Neutrophil (primary cell): ENCODE data around the gene CLIP2.

Source experiments
- H3K27ac ChIP-seq: fragments of 200-600 bp; sonication (generic); 2 replicates; pipeline ENCODE4 v1.5.1; 2016; ENCODE audit warnings: mild to moderate bottlenecking, moderate library complexity
- H3K27me3 ChIP-seq: fragments of 200-600 bp; sonication (generic); 2 replicates; pipeline ENCODE4 v1.6.0; 2016; ENCODE audit warnings: mild to moderate bottlenecking
- H3K36me3 ChIP-seq: fragments of 200-600 bp; sonication (generic); 2 replicates; pipeline ENCODE4 v1.5.1; 2017
- H3K4me1 ChIP-seq, 2 experiments: fragments of 200-600 bp in 1 of 2; sonication (generic) in 1 of 2; 1 replicate in 1 of 2; 2 replicates in 1 of 2; pipeline versions ENCODE4 v1.5.1 to v1.6.1; 2013 to 2016; ENCODE audit warnings: low read depth in 1 of 2, low read length in 1 of 2, mild to moderate bottlenecking in 1 of 2, moderate library complexity in 1 of 2; ENCODE audit not compliant: control insufficient read depth in 1 of 2, insufficient read depth in 1 of 2
- H3K4me3 ChIP-seq, 2 experiments: fragments of 200-600 bp in 1 of 2; sonication (generic) in 1 of 2; 1 replicate in 1 of 2; 2 replicates in 1 of 2; pipeline ENCODE4 v1.5.1; 2013 to 2016; ENCODE audit warnings: low read depth in 1 of 2, low read length in 1 of 2, mild to moderate bottlenecking in 1 of 2, moderate library complexity in 1 of 2
- H3K9me3 ChIP-seq: fragments of 200-600 bp; sonication (generic); 2 replicates; pipeline ENCODE4 v1.5.1; 2016
- TF ChIP-seq, protein P1 (sequence below): fragments of 200-600 bp; sonication (generic); IDR thresholded peaks from 2 replicates; pipeline ENCODE4 v1.5.1; 2016; ENCODE audit warnings: antibody characterized with exemption

CLIP2 gene

DNA sequence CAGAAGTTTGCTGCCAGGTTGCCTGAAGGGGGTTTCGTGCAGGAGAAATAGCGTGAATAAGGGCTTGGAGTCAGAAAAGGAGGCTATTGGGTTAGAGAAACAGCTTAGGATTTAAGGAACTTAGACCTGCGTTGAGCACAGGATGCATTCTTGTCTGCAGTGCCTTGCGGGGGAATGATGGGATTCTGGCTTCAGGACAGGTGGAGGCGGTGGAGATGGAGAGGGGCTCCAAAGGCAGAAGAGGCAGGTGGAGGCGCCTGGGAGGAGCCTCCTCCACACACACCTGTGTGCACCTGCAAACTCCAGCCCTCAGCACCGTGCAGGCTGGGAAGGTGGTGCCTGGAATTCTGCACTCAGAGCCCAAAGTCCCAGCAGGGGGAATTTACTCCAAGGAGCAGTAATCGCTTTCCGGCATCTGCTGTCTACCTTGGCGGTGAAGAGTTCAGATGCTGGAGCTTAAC, 1.8 kb downstream of the CLIP2 start:
- Histone ChIP-seq H3K27ac (no peak overlapping the region), H3K4me3 (no peak overlapping the region), H3K36me3 (no peaks in the 10 kb centered on the region), H3K27me3 (peaks cover 75% of the 10 kb centered on the region), H3K9me3 (no peaks in the 10 kb centered on the region), H3K4me1 (peaks cover 15 to 23% of the 10 kb centered on the region in 2 experiments)
- TF ChIP-seq, protein P1, sequence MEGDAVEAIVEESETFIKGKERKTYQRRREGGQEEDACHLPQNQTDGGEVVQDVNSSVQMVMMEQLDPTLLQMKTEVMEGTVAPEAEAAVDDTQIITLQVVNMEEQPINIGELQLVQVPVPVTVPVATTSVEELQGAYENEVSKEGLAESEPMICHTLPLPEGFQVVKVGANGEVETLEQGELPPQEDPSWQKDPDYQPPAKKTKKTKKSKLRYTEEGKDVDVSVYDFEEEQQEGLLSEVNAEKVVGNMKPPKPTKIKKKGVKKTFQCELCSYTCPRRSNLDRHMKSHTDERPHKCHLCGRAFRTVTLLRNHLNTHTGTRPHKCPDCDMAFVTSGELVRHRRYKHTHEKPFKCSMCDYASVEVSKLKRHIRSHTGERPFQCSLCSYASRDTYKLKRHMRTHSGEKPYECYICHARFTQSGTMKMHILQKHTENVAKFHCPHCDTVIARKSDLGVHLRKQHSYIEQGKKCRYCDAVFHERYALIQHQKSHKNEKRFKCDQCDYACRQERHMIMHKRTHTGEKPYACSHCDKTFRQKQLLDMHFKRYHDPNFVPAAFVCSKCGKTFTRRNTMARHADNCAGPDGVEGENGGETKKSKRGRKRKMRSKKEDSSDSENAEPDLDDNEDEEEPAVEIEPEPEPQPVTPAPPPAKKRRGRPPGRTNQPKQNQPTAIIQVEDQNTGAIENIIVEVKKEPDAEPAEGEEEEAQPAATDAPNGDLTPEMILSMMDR: no peak

DNA sequence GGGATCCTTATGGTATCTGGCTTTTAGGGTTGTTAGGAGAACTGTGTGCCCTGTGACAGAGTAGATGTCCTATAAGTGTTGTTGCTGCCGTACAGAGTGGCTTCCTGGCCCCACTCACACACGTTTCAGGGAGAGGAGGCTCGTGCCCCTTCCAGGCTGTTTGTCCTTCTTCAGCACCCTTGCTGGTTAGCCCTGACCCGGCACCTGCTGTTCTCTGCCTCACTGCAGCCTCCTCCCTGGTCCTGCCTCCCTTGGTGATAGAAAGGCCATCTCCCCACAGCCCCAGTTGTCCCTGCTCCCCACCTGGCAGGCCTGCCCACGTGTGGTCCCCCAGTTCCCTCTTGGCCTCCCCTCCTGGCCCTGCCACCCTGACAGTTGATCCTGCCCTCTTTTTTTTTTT, 2.3 kb downstream of the CLIP2 start:
- H3K27me3 ChIP-seq: peaks cover 75% of the 10 kb centered on the region
- TF ChIP-seq, protein P1: no peak
- H3K4me1 ChIP-seq: peaks cover 15 to 23% of the 10 kb centered on the region in 2 experiments
- H3K36me3 ChIP-seq: no peaks in the 10 kb centered on the region
- H3K9me3 ChIP-seq: no peaks in the 10 kb centered on the region
- H3K27ac ChIP-seq: no peak overlapping the region
- H3K4me3 ChIP-seq: no peak overlapping the region

- no peaks in the 10 kb centered on the region for H3K9me3 ChIP-seq
- H3K4me3 ChIP-seq: no peak overlapping the region
- H3K4me1 ChIP-seq: peaks cover 15 to 23% of the 10 kb centered on the region in 2 experiments
- peaks cover 63% of the 10 kb centered on the region for H3K27me3 ChIP-seq
- no peak overlapping the region for H3K27ac ChIP-seq
- TF ChIP-seq, protein P1: no peak
- no peaks in the 10 kb centered on the region for H3K36me3 ChIP-seq
These were observed 3.8 kb downstream of the CLIP2 start for GRCh38 chr7:74292757-74293576.

DNA sequence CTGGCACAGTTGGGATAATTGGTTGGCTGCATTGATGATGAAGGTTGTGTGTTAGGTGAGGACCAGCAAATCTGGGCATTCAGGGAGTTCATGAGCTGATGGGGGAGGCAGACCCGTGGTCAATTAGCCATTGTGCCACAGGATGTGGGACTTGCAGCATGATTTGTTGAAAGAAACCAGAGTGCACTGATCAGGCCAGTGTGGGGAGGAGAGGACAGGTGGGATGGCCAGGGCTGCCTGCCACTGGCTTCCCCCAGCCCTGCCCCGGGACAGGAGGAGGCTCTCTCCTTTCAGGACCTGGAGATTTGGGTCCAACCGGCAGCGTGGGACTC, 4.3 kb downstream of the CLIP2 start:
- no peaks in the 10 kb centered on the region for H3K9me3 ChIP-seq
- H3K27me3 ChIP-seq: peaks cover 57% of the 10 kb centered on the region
- H3K4me1 ChIP-seq: peaks cover 15 to 20% of the 10 kb centered on the region in 2 experiments
- no peaks in the 10 kb centered on the region for H3K36me3 ChIP-seq
- TF ChIP-seq, protein P1: no peak
- no peak overlapping the region for H3K4me3 ChIP-seq
- no peak overlapping the region for H3K27ac ChIP-seq

GRCh38 chr7:74294191-74294998, 5.2 kb downstream of the CLIP2 start:
- Histone ChIP-seq H3K4me3 (no peak overlapping the region), H3K27me3 (peaks cover 50% of the 10 kb centered on the region), H3K27ac (no peak overlapping the region), H3K4me1 (peaks cover 10 to 14% of the 10 kb centered on the region in 2 experiments), H3K36me3 (no peaks in the 10 kb centered on the region), H3K9me3 (no peaks in the 10 kb centered on the region)
- TF ChIP-seq, protein P1: no peak
